Heart left ventricle (tissue), 13 donors: Measurements from ENCODE around the gene KCNJ5.

Source experiments
- POLR2A ChIP-seq, 2 donors: fragments of 450-650 bp; IDR thresholded peaks; one replicate each; pipeline ENCODE4 v1.6.1; 2017; ENCODE audit warnings: antibody characterized with exemption in 2 of 2, mild to moderate bottlenecking in 2 of 2, moderate library complexity in 2 of 2
- TF ChIP-seq, protein P1 (sequence below), 12 donors: fragments of 200-600 bp; sonication (generic) in 4 of 12; IDR thresholded peaks; one replicate each; pipeline versions ENCODE4 v1.5.0 to v1.8.0; 2018 to 2022; ENCODE audit warnings: antibody characterized with exemption in 12 of 12, mild to moderate bottlenecking in 5 of 12
- donor health status: ischemic (EF 13 %, LVEDD 7.1; RV severe dilation, severe dysfunction).
- donor health status: DM: no; HTN: yes; CAD: no.
- donor health status: DM: no; HTN: no; CAD: no.
- donor health status: ischemic (EF 25% LVEDD 6.9; RV normal size, moderate dysfunction).
- donor health status: ischemic (EF 25% LVEDD 5.7; RV mildly dilated, moderate dysfunction).
- donor health status: ischemic (EF 35%, LVEDD 5.7; RV mildly dilated, moderate dysfunction).
- donor health status: nonischemic (EF 11% LVEDD 7.7; RV severe dilation, severe dysfunction).
- donor health status: DM: yes; HTN: yes; CAD: no.
- donor health status: PGD.
- donor health status: ischemic (EF 29% LVEDD 5.4; RV normal size, mild dysfunction).
- donor health status: nonischemic (EF 23%, LVEDD 6.1; RV moderate dilation, normal function).

DNA sequence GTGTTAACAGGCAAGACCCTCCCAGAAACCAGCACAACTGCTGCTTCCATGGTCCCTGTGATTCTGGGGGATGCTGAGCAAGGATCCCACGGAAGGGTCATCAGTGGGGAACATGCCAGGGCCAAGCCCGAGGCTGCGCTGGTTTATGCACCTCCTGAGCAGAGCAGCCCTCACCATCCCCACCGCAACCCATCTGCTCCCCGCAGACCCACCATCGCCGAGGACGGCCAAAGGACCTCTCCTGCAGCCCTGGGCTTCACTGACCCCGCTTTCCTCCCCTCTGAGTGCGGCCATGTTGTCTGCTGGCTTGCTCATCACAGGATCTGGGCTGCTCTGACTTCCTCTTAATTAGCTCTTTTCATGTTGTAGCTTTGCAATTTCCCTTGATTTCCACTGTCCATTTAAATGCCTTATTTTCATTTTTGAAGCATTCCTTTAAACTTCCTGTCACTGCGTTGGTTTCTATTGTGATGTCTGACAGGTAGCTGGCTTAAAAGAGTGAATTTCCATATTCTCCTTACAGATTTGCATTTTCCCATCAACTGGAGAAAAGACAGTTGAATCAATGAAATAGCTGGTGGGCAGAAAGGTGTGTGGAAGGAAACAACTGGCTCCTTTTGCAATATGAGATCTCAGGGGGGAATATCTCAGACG lies 36.7 kb downstream of the KCNJ5 start:
- TF ChIP-seq, protein P1, sequence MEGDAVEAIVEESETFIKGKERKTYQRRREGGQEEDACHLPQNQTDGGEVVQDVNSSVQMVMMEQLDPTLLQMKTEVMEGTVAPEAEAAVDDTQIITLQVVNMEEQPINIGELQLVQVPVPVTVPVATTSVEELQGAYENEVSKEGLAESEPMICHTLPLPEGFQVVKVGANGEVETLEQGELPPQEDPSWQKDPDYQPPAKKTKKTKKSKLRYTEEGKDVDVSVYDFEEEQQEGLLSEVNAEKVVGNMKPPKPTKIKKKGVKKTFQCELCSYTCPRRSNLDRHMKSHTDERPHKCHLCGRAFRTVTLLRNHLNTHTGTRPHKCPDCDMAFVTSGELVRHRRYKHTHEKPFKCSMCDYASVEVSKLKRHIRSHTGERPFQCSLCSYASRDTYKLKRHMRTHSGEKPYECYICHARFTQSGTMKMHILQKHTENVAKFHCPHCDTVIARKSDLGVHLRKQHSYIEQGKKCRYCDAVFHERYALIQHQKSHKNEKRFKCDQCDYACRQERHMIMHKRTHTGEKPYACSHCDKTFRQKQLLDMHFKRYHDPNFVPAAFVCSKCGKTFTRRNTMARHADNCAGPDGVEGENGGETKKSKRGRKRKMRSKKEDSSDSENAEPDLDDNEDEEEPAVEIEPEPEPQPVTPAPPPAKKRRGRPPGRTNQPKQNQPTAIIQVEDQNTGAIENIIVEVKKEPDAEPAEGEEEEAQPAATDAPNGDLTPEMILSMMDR (IDR thresholded peaks at IDR 0.05): no peak
- no peak for TF ChIP-seq POLR2A (IDR thresholded peaks at IDR 0.05)
